HG03378 (cell line): ENCODE measurements around the gene AR.

Experiments
- ATAC-seq: cut with Tn5 transposase; IDR thresholded peaks from one replicate; pipeline ENCODE4 v1.9.1; 2021; ENCODE audit warnings: mild to moderate bottlenecking, moderate library complexity; ENCODE audit not compliant: unreplicated experiment

The AR gene

DNA sequence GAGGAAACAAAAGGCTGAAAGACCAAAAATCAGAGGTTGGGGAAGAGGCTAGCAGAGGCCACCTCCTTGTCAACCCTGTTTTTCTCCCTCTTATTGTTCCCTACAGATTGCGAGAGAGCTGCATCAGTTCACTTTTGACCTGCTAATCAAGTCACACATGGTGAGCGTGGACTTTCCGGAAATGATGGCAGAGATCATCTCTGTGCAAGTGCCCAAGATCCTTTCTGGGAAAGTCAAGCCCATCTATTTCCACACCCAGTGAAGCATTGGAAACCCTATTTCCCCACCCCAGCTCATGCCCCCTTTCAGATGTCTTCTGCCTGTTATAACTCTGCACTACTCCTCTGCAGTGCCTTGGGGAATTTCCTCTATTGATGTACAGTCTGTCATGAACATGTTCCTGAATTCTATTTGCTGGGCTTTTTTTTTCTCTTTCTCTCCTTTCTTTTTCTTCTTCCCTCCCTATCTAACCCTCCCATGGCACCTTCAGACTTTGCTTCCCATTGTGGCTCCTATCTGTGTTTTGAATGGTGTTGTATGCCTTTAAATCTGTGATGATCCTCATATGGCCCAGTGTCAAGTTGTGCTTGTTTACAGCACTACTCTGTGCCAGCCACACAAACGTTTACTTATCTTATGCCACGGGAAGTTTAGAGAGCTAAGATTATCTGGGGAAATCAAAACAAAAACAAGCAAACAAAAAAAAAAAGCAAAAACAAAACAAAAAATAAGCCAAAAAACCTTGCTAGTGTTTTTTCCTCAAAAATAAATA is 179.9 kb downstream of the AR start:
- no peak for ATAC-seq

DNA sequence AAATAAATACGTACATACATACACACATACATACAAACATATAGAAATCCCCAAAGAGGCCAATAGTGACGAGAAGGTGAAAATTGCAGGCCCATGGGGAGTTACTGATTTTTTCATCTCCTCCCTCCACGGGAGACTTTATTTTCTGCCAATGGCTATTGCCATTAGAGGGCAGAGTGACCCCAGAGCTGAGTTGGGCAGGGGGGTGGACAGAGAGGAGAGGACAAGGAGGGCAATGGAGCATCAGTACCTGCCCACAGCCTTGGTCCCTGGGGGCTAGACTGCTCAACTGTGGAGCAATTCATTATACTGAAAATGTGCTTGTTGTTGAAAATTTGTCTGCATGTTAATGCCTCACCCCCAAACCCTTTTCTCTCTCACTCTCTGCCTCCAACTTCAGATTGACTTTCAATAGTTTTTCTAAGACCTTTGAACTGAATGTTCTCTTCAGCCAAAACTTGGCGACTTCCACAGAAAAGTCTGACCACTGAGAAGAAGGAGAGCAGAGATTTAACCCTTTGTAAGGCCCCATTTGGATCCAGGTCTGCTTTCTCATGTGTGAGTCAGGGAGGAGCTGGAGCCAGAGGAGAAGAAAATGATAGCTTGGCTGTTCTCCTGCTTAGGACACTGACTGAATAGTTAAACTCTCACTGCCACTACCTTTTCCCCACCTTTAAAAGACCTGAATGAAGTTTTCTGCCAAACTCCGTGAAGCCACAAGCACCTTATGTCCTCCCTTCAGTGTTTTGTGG is 180.7 kb downstream of the AR start:
- ATAC-seq = no peak

DNA sequence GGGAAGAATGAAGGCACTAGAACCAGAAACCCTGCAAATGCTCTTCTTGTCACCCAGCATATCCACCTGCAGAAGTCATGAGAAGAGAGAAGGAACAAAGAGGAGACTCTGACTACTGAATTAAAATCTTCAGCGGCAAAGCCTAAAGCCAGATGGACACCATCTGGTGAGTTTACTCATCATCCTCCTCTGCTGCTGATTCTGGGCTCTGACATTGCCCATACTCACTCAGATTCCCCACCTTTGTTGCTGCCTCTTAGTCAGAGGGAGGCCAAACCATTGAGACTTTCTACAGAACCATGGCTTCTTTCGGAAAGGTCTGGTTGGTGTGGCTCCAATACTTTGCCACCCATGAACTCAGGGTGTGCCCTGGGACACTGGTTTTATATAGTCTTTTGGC is 181.7 kb downstream of the AR start:
- ATAC-seq = no peak

DNA sequence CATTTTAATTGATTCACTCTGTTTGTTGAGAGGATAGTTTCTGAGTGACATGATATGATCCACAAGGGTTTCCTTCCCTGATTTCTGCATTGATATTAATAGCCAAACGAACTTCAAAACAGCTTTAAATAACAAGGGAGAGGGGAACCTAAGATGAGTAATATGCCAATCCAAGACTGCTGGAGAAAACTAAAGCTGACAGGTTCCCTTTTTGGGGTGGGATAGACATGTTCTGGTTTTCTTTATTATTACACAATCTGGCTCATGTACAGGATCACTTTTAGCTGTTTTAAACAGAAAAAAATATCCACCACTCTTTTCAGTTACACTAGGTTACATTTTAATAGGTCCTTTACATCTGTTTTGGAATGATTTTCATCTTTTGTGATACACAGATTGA is 182.2 kb downstream of the AR start:
- no peak for ATAC-seq

DNA sequence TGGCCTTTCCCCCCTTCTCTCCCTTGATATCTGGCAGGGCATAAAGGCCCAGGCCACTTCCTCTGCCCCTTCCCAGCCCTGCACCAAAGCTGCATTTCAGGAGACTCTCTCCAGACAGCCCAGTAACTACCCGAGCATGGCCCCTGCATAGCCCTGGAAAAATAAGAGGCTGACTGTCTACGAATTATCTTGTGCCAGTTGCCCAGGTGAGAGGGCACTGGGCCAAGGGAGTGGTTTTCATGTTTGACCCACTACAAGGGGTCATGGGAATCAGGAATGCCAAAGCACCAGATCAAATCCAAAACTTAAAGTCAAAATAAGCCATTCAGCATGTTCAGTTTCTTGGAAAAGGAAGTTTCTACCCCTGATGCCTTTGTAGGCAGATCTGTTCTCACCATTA is 183.8 kb downstream of the AR start:
- no peak for ATAC-seq

DNA sequence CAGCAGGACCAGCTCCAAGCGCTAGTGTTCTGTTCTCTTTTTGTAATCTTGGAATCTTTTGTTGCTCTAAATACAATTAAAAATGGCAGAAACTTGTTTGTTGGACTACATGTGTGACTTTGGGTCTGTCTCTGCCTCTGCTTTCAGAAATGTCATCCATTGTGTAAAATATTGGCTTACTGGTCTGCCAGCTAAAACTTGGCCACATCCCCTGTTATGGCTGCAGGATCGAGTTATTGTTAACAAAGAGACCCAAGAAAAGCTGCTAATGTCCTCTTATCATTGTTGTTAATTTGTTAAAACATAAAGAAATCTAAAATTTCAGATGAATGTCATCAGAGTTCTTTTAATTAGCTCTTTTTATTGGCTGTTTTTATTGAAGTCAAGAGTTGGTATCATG is 186.5 kb downstream of the AR start:
- no peak for ATAC-seq

DNA sequence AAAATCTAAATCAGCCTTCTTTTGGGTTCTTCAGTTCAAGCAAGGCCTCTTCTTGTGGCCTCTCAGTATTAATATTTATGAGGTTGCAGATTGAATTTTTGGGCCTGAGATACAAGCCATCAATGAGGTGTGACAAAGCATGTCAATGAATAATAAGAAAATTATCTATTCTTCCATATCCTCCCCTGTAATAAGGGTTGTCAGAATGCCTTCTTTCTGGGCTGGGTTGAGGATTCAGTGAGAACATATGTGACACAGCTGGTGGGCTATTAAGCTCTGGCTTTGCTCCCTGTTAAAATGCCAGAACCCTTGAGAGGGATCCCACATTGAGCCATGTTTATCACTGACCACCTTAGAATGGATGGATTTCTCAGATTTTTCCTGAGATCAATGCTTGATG is 187.2 kb downstream of the AR start:
- no peak for ATAC-seq

DNA sequence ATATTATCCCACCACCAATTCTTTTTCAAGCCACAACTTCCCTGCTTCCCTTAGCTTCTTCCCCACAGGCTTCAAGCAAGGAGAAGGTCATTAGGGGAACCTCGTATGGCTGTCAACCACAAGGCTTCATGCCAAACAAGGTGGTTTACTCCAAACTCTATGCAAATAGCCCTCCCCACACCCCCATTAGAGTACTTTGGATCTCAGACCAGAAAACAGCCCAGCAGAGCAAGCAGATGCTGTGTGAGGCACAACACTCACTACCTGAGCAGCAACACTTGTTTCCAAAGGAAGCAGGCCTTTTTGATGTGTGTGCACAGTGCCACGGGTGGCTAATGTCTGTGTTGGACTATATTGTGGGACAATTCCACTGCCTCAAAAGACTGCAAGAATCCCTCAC is 189.0 kb downstream of the AR start:
- no peak for ATAC-seq

DNA sequence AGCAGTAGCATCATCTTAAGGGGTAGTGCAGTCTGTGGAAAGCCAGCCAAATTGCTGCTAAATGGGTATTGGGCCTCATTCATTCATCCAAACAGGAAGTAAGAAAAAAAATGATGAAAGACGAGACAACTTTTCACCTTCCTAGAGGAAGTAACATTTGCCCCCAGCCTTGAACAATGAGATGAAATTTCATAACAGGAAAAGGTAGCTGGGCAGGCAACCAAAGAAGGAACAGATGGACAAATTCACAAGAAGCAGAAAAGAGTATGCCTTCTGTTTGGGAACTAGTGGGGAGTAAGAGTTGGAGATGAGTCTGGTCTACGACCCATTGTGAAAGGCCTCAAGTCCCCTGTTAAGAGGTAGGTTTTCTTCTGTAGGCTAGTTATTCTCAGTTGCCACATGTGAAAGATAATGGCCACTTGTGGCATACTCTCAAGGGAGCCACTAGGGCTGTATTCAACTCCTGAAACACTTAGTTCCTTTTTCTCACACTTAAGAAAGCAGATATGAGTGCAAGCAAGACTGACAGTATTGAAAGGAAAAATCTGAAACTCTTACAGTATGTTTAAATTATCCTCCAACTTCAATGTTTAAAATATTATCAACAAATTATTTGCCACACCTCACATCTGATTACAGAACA is 190.4 kb downstream of the AR start:
- no peak for ATAC-seq

DNA sequence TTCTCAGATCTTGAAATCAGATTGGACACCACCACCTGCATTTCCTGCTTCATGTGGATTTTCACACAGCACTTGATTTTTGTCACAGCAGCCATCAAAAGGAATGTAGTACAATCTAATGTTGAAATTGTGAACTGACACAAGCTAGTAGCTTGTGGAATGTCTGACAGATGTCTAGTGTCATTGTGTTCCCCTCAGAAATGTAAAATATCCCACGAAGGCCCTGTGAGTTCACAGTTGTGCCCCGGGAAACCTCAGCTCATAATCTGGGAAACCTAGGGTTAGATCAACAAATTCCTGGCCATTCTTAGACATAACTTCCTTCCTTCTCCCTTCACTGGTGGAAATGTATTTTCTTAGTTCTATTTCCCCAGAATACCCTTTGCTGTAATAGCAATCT is 205.7 kb downstream of the AR start:
- ATAC-seq = no peak

DNA sequence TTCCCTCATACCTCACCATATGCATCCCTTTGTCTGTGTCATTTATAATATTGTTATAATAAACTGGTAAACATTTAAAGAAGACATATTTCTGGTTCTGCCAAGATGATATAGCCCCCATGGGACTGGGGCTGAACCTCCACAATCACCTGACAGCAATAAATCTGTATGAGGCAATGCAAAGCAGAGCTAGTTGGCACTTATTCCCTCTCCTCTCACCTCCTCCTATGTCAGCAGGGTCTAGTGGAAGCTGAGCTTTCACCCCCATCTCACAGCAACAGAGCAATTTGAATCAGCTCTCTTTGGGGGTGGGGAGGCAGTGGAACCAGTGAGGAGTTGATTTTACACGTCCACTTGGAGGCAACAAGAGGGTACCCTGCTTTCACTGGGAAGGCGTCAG is 206.9 kb downstream of the AR start:
- ATAC-seq = no peak

DNA sequence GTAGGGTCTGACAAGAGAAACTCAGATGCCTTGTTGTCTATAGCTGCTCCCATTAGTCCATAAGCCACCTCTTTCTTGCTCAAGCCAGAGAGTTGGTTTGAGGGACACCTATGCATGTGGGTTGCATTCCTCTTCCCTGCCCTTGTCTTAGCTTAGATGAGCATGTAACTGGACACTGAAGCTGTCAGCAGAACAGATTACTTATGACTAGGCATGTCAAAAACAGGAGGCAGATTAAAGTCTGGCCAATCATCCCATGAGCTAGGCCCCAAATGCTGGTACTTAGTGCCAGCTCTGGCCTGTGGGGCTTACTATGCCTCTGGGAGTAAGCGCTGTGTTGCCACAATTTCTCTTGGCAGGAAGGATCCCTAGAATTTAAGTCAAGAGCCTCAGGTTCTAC is 215.2 kb downstream of the AR start:
- no peak for ATAC-seq

DNA sequence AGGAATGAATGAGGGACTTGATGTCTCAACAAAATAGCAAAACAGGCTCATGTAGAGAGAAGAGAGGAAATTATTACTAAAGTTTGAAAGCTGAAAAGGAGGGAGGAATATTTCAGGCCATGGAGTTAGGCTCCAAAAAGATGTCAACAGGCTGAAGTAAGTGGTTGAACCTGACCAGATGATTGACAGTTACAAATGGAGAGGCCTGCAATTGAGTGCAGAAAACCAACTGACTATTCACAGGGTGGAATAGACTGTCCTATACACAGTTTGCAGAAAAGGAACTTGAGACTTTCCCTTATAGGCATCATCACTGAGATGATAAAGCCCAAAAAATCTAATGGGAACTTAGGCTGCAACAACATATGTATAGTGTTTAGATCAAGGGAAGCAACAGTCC is 233.3 kb downstream of the AR start:
- no peak for ATAC-seq

DNA sequence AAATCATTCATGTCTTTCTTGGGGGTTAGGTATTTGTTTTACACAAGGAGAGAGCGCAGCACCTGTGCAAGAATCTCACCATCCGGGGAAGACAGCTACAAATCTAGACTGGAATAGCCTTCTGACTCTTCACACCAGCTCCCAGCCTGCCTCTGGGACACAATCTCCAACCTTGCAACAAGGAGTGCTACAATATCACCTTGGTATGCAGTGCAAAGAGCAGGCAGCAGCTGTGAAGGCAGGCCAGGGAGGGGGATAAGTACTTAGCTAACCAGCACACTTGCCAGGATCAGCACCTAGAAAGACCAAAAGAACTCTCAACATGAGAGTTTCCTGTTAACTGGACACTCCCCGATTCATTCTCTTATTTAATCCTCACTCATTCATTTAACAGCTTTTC is 235.3 kb downstream of the AR start:
- no peak for ATAC-seq
